Keratinocyte (primary cell): ENCODE measurements around the gene AHNAK2. TPM values are rescaled to one million over a fixed set of nuclear protein-coding genes. Genes with fewer than 3 reads are reported as not detected.

ENCODE experiments used
- DNase-seq: peaks from one replicate; pipeline ENCODE4 v3.0.0-alpha.2; 2011; ENCODE audit warnings: low read depth, missing footprints, low spot score
- FAIRE-seq: peaks from 2 replicates; lab custom pipeline; 2011; peaks lifted over from hg19 to GRCh38; lab: Jason Lieb, UNC
- H2AFZ ChIP-seq: 2 replicates; pipeline ENCODE4 v1.6.0; 2012; ENCODE audit warnings: low read length, control low read depth, inconsistent platforms; ENCODE audit not compliant: control insufficient read depth
- H3K27ac ChIP-seq: 2 replicates; pipeline ENCODE4 v1.5.1; 2011; ENCODE audit warnings: low read length; ENCODE audit not compliant: control insufficient read depth, insufficient read depth
- H3K27me3 ChIP-seq: 3 replicates; pipeline ENCODE4 v1.6.0; 2011; ENCODE audit warnings: low read length; ENCODE audit not compliant: control insufficient read depth, insufficient read depth; ENCODE audit errors: extremely low read depth
- H3K36me3 ChIP-seq, 2 experiments: 2 replicates in 1 of 2; 3 replicates in 1 of 2; pipeline ENCODE4 v1.5.1; 2011; ENCODE audit warnings: low read length in 2 of 2, mild to moderate bottlenecking in 1 of 2; ENCODE audit not compliant: control insufficient read depth in 2 of 2, insufficient read depth in 2 of 2; ENCODE audit errors: extremely low read depth in 1 of 2
- H3K4me1 ChIP-seq: 3 replicates; pipeline ENCODE4 v1.5.1; 2011; ENCODE audit warnings: low read length; ENCODE audit not compliant: control insufficient read depth, insufficient read depth; ENCODE audit errors: extremely low read depth
- H3K4me2 ChIP-seq: 3 replicates; pipeline ENCODE4 v1.6.0; 2011; ENCODE audit warnings: low read depth, low read length; ENCODE audit not compliant: control insufficient read depth, insufficient read depth; ENCODE audit errors: extremely low read depth
- H3K4me3 ChIP-seq, 3 experiments: fragments of 200-600 bp in 1 of 3; sonication (generic) in 1 of 3; 2 replicates in 2 of 3; 3 replicates in 1 of 3; pipeline ENCODE4 v1.5.1; 2011 to 2016; ENCODE audit warnings: low read length in 3 of 3, mild to moderate bottlenecking in 3 of 3, control low read depth in 2 of 3, inconsistent platforms in 1 of 3, low read depth in 1 of 3, mixed read lengths in 1 of 3, mixed run types in 1 of 3, moderate library complexity in 1 of 3; ENCODE audit not compliant: control insufficient read depth in 2 of 3, insufficient read depth in 2 of 3; ENCODE audit errors: extremely low read depth in 1 of 3
- H3K79me2 ChIP-seq: 2 replicates; pipeline ENCODE4 v1.6.0; 2012; ENCODE audit warnings: low read length; ENCODE audit not compliant: control insufficient read depth, insufficient read depth
- H3K9ac ChIP-seq: 3 replicates; pipeline ENCODE4 v1.6.0; 2011; ENCODE audit warnings: low read length; ENCODE audit not compliant: control insufficient read depth, insufficient read depth; ENCODE audit errors: extremely low read depth
- H3K9me1 ChIP-seq: 3 replicates; pipeline ENCODE4 v1.6.0; 2011; ENCODE audit warnings: low read length; ENCODE audit not compliant: control insufficient read depth, insufficient read depth; ENCODE audit errors: extremely low read depth
- H3K9me3 ChIP-seq: 2 replicates; pipeline ENCODE4 v1.5.1; 2012; ENCODE audit warnings: low read depth, low read length; ENCODE audit not compliant: control insufficient read depth
- H4K20me1 ChIP-seq: 3 replicates; pipeline ENCODE4 v1.6.0; 2011; ENCODE audit warnings: low read length; ENCODE audit not compliant: control insufficient read depth, insufficient read depth; ENCODE audit errors: extremely low read depth
- EZH2 ChIP-seq: IDR thresholded peaks from one replicate; pipeline ENCODE4 v1.6.1; 2012; ENCODE audit warnings: inconsistent platforms, mild to moderate bottlenecking, low read length, moderate library complexity
- dilution Hi-C: fragments of 300-500 bp; cut with MboI; formaldehyde crosslinking; loops from one replicate; pipeline ENCODE4 v1.7.0; 2020; ENCODE audit warnings: low sequenced_read_pairs; ENCODE audit not compliant: extremely low pct_ligation_motif_present
- polyA plus RNA-seq, 5 experiments: library from polyadenylated mRNA; depleted of rRNA in 3 of 5; stranded (reverse) in 3 of 5; stranded (forward) in 1 of 5; unstranded in 1 of 5; fragments of >200 nt; gene quantifications; 1 replicate in 1 of 5; 2 replicates in 3 of 5; 3 replicates in 1 of 5; pipeline versions ENCODE4 v1.2.1 to v1.2.3, GENCODE V29; 2011 to 2012; ENCODE audit warnings: missing spikeins in 2 of 5, low read depth in 1 of 5, low replicate concordance in 1 of 5
- TF ChIP-seq, protein P1 (sequence below), 3 experiments: IDR thresholded peaks in 1 of 3; conservative IDR thresholded peaks in 1 of 3; optimal IDR thresholded peaks in 1 of 3; 2 replicates in 2 of 3; 3 replicates in 1 of 3; pipeline versions ENCODE3 to v1.5.1; 2011; ENCODE audit warnings: low read length in 3 of 3, mild to moderate bottlenecking in 3 of 3, moderate library complexity in 2 of 3, control low read depth in 1 of 3, inconsistent platforms in 1 of 3; ENCODE audit not compliant: insufficient read depth in 2 of 3; ENCODE audit errors: extremely low read depth in 1 of 3

AHNAK2 gene
- polyA plus RNA-seq, 1 donor (not counting 4 experiments of a cell fraction or from before 2014, with no cell fraction given): 164 TPM

DNA sequence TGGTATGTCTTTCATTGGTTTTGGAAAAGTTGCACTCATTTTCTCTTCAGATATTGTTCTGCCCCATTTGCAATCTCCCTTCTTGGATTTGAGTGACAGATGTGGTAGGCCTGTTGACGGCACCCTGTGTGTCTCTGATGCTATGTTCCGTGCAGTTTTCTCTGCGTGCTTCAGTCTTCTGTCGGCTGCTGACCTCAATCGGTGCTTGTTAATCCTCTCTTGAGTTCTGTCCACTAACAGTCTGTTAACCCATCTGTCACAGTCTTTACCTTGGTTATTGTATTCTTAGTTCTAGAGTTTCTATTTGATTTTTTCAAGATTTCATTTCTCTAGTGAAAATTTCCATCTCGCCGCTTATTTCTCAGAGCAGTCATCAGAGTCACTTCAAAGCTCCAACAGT, 74.2 kb downstream of the AHNAK2 start:
- Histone ChIP-seq H3K27ac (no peak overlapping the region), H3K27me3 (peaks cover 23% of the 10 kb centered on the region), H4K20me1 (no peaks in the 10 kb centered on the region), H3K4me3 (no peak overlapping the region), H2AFZ (no peak overlapping the region), H3K9ac (no peak overlapping the region), H3K9me1 (no peaks in the 10 kb centered on the region), H3K79me2 (no peaks in the 10 kb centered on the region), H3K36me3 (no peaks in the 10 kb centered on the region), H3K4me1 (no peaks in the 10 kb centered on the region), H3K4me2 (no peak overlapping the region), H3K9me3 (no peaks in the 10 kb centered on the region)
- TF ChIP-seq EZH2: no peak
- TF ChIP-seq, protein P1, sequence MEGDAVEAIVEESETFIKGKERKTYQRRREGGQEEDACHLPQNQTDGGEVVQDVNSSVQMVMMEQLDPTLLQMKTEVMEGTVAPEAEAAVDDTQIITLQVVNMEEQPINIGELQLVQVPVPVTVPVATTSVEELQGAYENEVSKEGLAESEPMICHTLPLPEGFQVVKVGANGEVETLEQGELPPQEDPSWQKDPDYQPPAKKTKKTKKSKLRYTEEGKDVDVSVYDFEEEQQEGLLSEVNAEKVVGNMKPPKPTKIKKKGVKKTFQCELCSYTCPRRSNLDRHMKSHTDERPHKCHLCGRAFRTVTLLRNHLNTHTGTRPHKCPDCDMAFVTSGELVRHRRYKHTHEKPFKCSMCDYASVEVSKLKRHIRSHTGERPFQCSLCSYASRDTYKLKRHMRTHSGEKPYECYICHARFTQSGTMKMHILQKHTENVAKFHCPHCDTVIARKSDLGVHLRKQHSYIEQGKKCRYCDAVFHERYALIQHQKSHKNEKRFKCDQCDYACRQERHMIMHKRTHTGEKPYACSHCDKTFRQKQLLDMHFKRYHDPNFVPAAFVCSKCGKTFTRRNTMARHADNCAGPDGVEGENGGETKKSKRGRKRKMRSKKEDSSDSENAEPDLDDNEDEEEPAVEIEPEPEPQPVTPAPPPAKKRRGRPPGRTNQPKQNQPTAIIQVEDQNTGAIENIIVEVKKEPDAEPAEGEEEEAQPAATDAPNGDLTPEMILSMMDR (optimal IDR thresholded peaks at IDR 0.05 in 1 of 3, IDR thresholded peaks at IDR 0.05 in 1 of 3, conservative IDR thresholded peaks at IDR 0.05 in 1 of 3; ENCODE audit: extremely low read depth in 1 of 3, insufficient read depth in 2 of 3, low read length in 3 of 3): no peak
- FAIRE-seq (no peak), DNase-seq (no peak)
- dilution Hi-C loops: no loop called here

DNA sequence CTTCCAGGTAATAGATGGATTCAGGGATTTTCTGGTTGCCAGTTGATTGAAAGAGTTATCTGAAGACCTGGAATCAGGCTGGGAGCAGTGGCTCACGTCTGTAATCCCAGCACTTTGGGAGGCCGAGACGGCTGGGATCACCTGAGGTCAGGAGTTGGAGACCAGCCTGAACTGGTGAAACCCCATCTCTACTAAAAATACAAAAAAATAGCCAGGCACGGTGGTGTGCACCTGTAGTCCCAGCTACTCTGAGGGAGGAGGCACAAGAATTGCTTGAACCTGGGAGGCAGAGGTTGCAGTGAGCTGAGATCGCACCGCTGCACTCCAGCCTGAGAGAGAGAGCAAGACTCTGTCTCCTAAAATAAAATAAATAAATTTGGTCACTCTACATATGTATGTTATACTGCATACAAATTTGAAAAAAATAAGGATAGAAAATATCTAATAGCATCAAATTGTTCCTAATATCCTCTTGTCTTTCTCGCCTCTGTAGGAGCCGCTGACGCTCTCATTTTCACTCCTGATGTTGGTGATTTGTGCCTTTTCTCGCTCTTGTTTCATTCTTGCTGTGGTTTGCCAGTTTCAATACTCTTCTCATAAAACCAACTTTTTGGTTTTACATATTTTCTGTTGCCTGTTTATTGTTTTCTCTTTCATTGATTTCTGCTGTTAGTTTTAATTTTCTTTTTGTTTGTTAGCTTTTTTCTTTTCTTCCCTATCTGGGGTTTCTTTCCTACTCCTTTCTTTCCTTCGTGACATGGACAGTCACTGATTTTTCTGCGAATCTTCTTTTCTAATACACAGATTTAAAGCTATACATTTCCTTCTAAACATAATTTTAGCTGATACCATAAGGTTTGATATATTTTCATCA, 77.3 kb downstream of the AHNAK2 start:
- dilution Hi-C loops: no loop called here
- H3K4me3 ChIP-seq: no peak overlapping the region
- H3K27ac ChIP-seq: no peak overlapping the region
- H3K9me1 ChIP-seq: no peaks in the 10 kb centered on the region
- TF ChIP-seq EZH2: no peak
- TF ChIP-seq, protein P1 (optimal IDR thresholded peaks at IDR 0.05 in 1 of 3, IDR thresholded peaks at IDR 0.05 in 1 of 3, conservative IDR thresholded peaks at IDR 0.05 in 1 of 3; ENCODE audit: extremely low read depth in 1 of 3, insufficient read depth in 2 of 3, low read length in 3 of 3): no peak
- H3K4me1 ChIP-seq: peaks cover 3% of the 10 kb centered on the region
- DNase-seq (no peak), FAIRE-seq (no peak)
- H3K4me2 ChIP-seq: no peak overlapping the region
- H3K9ac ChIP-seq: no peak overlapping the region
- H3K36me3 ChIP-seq: no peaks in the 10 kb centered on the region
- no peak overlapping the region for H2AFZ ChIP-seq
- H3K9me3 ChIP-seq: no peaks in the 10 kb centered on the region
- peaks cover 18% of the 10 kb centered on the region for H3K27me3 ChIP-seq
- no peaks in the 10 kb centered on the region for H4K20me1 ChIP-seq
- H3K79me2 ChIP-seq: no peaks in the 10 kb centered on the region
